ENCODE measurements around the gene NFKB1.
"Not testable (repeated sequence)": the region's sequence is repeated elsewhere in the genome, so short reads cannot be mapped to it uniquely, and the experiment has no call there.

- TF ChIP-seq CTCF, POLR2A, EP300 (IDR thresholded peaks at IDR 0.05): not testable (repeated sequence)
These were observed 21.3 kb upstream of the NFKB1 start for GRCh38 chr4:102479832-102480231.
